Middle frontal gyrus (tissue), 1 donor: ENCODE measurements around the gene TRRAP.

Experiments
- DNase-seq: peaks from one replicate; pipeline ENCODE4 v3.0.0-alpha.2; 2015; ENCODE audit warnings: low spot score; ENCODE audit errors: extremely low spot score

TRRAP gene

GRCh38 chr7:99004781-99005500, 126.6 kb downstream of the TRRAP start:
- DNase-seq, result no peak

GRCh38 chr7:99005776-99006175, 127.4 kb downstream of the TRRAP start:
- DNase-seq, result no peak

GRCh38 chr7:99006739-99007424, 128.6 kb downstream of the TRRAP start:
- DNase-seq, result no peak

- no peak for DNase-seq
These were observed 129.9 kb downstream of the TRRAP start for GRCh38 chr7:99008181-99008631.

- DNase-seq, result no peak
These were observed 130.7 kb downstream of the TRRAP start for GRCh38 chr7:99008921-99009530.

- DNase-seq, result no peak
These were observed 131.9 kb downstream of the TRRAP start for GRCh38 chr7:99010281-99010680.

- no peak for DNase-seq
These were observed 133.0 kb downstream of the TRRAP start for GRCh38 chr7:99011341-99011705.

- no peak for DNase-seq
These were observed 133.5 kb downstream of the TRRAP start for GRCh38 chr7:99011706-99012404.

GRCh38 chr7:99012722-99013121, 134.4 kb downstream of the TRRAP start:
- no peak for DNase-seq

GRCh38 chr7:99013266-99014112, 135.2 kb downstream of the TRRAP start:
- DNase-seq, result no peak

GRCh38 chr7:99014113-99014985, 136.0 kb downstream of the TRRAP start:
- DNase-seq, result no peak

- DNase-seq, result no peak
These were observed 137.9 kb downstream of the TRRAP start for GRCh38 chr7:99016196-99016595.

GRCh38 chr7:99019523-99020412, 141.4 kb downstream of the TRRAP start:
- no peak for DNase-seq

- no peak for DNase-seq
These were observed 142.0 kb downstream of the TRRAP start for GRCh38 chr7:99020413-99020715.

- no peak for DNase-seq
These were observed 143.7 kb downstream of the TRRAP start for GRCh38 chr7:99021941-99022560.

GRCh38 chr7:99024066-99024465, 145.7 kb downstream of the TRRAP start:
- DNase-seq, result no peak

- DNase-seq, result no peak
These were observed 148.9 kb downstream of the TRRAP start for GRCh38 chr7:99027241-99027640.

- DNase-seq, result no peak
These were observed 149.5 kb downstream of the TRRAP start for GRCh38 chr7:99027841-99028240.
